Mucosa of descending colon (tissue), 3 donors: ENCODE data around the gene SLC66A2. TPM values are rescaled to one million over a fixed set of nuclear protein-coding genes. Genes with fewer than 3 reads are reported as not detected.

Experiments
- ATAC-seq: fragments of 200-7000 bp; cut with Tn5 transposase; one replicate; pipeline ENCODE4 v1.9.1; 2020; ENCODE audit warnings: mild to moderate bottlenecking, moderate library complexity
- DNase-seq, 3 donors: peaks; one replicate each; pipeline ENCODE4 v3.0.0-alpha.2; 2020
- H3K36me3 ChIP-seq: fragments of 200-600 bp; one replicate; pipeline ENCODE4 v1.8.0; 2021; ENCODE audit warnings: low read depth, mild to moderate bottlenecking
- H3K4me1 ChIP-seq: fragments of 200-600 bp; one replicate; pipeline ENCODE4 v1.8.0; 2021; ENCODE audit warnings: low read depth, mild to moderate bottlenecking
- H3K4me3 ChIP-seq: fragments of 200-600 bp; one replicate; pipeline ENCODE4 v1.8.0; 2021; ENCODE audit warnings: mild to moderate bottlenecking
- H3K9me3 ChIP-seq: fragments of 200-600 bp; one replicate; pipeline ENCODE4 v1.8.0; 2021; ENCODE audit warnings: mild to moderate bottlenecking
- CTCF ChIP-seq: fragments of 200-600 bp; IDR thresholded peaks from one replicate; pipeline ENCODE4 v1.8.0; 2022; ENCODE audit warnings: antibody characterized with exemption, mild to moderate bottlenecking
- intact Hi-C, 2 donors: fragments of 100-400 bp; cut with DNase I in 1 of 2; cut with micrococcal nuclease in 1 of 2; formaldehyde crosslinking; loops; one replicate each; pipeline versions ENCODE4 v1.11.0 to v1.11.1; 2022; cut with DNase I, micrococcal nuclease
- total RNA-seq, 3 donors: library from RNA; stranded (reverse); fragmentation: NEBNext Ultra II Directional in 2 of 3; extraction: Animal tissue kit (Norgen Biotek cat#: 25700) in 2 of 3; gene quantifications; one replicate each; pipeline versions ENCODE4 v1.2.1 to v1.2.4, GENCODE V29; 2021 to 2023
- donor health status: DM: no; HTN: no; CAD: no; lungs with moderate emphysema.
- donor health status: DM: no; HTN: no; CAD: no.
- donor health status: DM: no; HTN: yes; CAD: no.

The SLC66A2 gene
- total RNA-seq, 3 donors from 2014 or later, result 54.5 to 90.1 (median 68.6) TPM

DNA sequence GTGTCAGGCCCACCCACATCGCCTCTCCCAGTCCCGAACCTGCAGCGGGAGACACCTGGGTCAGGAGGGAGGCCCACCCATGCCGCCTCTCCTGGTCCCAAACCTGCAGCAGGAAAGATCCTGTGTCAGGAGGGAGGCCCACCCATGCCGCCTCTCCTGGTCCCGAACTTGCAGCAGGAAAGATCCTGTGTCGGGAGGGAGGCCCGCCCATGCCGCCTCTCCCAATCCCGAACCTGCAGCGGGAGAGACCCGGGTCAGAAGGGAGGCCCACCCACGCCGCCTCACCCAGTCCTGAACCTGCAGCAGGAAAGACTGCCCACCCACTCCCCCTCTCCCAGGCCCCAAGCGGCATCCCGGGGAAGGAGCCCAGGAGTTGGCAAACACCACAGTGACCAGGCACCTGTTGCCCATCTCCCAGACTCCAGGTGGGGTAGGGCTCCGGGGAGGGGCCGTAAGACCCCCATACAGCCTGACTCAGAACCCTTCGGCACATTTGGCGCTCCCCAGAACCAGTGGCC, 7.8 kb downstream of the SLC66A2 start:
- ATAC-seq, result peak; percentile 19

DNA sequence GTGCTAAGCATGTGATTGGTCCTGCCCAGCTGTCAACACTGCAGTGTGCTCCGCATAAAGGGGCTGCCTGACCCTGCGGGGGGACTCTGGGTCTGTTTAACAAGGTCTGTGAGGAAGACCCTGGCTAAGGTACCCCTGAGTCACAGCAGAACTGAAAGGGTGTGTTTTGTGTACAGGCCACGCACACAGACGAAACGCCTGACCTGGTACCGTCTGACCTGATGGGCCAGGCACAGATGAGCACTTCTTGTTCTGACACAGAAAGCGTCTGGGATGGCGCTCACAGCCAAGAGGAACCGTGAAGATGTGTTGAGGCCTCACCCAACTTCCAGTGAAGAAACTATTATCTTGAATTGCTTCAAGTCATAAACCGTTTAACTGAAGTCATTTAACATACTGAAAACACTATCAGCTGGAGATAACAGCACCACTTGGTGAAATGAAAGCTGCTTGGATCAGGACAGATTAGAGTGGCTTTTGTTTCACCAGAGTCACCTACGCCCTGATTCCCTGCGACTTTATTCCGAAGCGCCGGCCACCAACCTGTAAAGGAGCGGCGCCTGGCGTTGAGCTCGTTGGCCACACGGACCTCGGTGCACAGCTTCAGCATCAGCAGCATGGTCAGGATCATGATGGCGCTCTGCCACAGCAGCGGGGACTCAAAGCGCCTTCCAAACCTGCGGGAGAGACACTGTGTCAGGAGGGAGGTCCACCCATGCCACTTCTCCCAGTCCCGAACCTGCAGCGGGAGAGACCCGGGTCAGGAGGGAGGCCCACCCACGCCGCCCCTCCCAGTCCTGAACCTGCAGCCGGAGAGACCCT, 8.5 kb downstream of the SLC66A2 start:
- H3K36me3 ChIP-seq, result no peaks in the 10 kb centered on the region
- DNase-seq (peak; percentile 73 to 78 (median 76)), ATAC-seq (peak; percentile 80)
- no peak for TF ChIP-seq CTCF
- H3K9me3 ChIP-seq, result no peaks in the 10 kb centered on the region
- H3K4me1 ChIP-seq, result peaks cover 42% of the 10 kb centered on the region
- intact Hi-C loops, result no loop called here
- H3K4me3 ChIP-seq, result no peak overlapping the region

More for the DNA sequence above, 7.8 kb downstream of the SLC66A2 start:
- peak; percentile 17 to 64 (median 52) for DNase-seq
- no peak overlapping the region for H3K4me3 ChIP-seq
- H3K9me3 ChIP-seq, result no peaks in the 10 kb centered on the region
- H3K4me1 ChIP-seq, result peaks cover 48% of the 10 kb centered on the region
- no peak for TF ChIP-seq CTCF
- intact Hi-C loops, result no loop called here
- H3K36me3 ChIP-seq, result no peaks in the 10 kb centered on the region

DNA sequence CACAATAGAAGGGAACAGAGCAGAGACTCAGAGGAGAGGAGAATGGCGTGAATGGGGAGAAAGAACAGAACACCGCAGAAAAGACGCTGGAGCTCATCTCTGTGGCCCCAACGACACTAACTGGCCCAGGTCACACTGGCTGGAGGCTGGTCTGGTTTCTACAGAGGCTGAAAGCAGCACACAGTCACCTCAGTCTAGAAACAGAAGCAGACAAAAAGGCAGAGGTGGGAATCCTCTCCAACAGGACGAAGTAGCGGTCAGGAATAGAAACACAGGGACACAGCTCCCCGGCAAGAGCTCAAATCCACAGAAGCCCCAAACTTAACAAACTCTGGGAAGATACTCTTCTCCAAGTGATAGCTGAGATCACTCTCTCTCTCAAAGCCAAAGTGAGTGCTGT, 9.2 kb downstream of the SLC66A2 start:
- Histone ChIP-seq H3K36me3 (no peaks in the 10 kb centered on the region), H3K4me3 (no peak overlapping the region), H3K4me1 (peaks cover 38% of the 10 kb centered on the region), H3K9me3 (no peaks in the 10 kb centered on the region)
- no peak for TF ChIP-seq CTCF
- DNase-seq (peak; percentile 3 to 14 (median 8)), ATAC-seq (no peak)
- intact Hi-C loops, result no loop called here

DNA sequence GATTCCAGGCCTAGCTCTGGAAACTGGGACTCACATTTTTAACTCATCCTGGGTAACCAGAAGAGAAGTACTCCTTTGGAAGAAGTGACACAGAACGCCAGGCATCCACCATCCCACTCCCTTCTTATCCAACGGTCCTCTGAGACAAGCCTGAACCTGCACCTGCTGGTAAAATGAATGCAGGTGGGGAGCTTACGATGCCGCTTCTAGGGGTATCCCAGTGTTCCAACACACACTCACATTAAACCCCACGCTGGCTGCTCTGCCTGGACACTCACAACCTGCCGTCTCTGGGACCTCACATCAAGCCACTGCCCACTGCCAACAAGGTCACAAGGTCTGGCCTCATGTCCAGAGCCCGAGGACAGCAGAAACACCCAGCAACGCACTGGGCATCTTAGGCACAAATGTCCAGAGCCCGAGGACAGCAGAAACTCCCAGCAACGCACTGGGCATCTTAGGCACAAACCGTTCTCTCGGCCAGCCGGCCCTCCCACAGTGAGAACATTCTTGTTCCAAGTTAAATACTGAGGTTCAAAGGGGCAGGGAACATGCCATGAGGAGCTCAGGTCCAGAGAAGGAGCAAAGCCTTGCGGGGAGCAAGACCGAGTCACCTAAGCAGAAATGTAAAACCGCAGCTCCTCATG, 9.9 kb downstream of the SLC66A2 start:
- TF ChIP-seq CTCF, result no peak
- no peaks in the 10 kb centered on the region for H3K9me3 ChIP-seq
- no peaks in the 10 kb centered on the region for H3K36me3 ChIP-seq
- DNase-seq, result peak; percentile 4 to 31 (median 25)
- intact Hi-C loops, result no loop called here
- no peak overlapping the region for H3K4me3 ChIP-seq
- peaks cover 40% of the 10 kb centered on the region for H3K4me1 ChIP-seq
- no peak for ATAC-seq

GRCh38 chr18:79940814-79941472, 10.5 kb downstream of the SLC66A2 start:
- H3K36me3 ChIP-seq, result no peaks in the 10 kb centered on the region
- no peaks in the 10 kb centered on the region for H3K9me3 ChIP-seq
- TF ChIP-seq CTCF, result no peak
- ATAC-seq (no peak), DNase-seq (peak; percentile 4 to 34 (median 23))
- H3K4me1 ChIP-seq, result peaks cover 45% of the 10 kb centered on the region
- H3K4me3 ChIP-seq, result no peak overlapping the region
- intact Hi-C loops, result no loop called here
